Measurements from ENCODE around the gene LTBP2.

LTBP2 gene

DNA sequence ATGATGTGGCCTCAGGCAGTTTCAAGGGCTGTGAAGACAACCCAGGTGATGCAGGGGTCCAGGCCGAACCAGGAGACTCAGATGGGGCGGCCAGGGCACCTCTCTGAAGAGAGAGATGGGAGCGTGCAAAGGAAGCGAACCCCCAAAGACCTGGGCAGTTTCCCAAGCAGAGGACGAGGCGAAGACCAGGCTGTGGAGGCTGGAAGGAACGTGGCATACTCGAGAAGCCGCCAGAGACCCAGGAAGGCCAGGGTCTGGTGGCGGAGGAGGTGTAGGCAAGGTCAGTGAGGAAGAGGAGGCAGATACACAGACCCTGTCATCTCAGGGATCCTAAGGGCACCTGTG, 24.7 kb downstream of the LTBP2 start:
- DNase-seq = no peak

DNA sequence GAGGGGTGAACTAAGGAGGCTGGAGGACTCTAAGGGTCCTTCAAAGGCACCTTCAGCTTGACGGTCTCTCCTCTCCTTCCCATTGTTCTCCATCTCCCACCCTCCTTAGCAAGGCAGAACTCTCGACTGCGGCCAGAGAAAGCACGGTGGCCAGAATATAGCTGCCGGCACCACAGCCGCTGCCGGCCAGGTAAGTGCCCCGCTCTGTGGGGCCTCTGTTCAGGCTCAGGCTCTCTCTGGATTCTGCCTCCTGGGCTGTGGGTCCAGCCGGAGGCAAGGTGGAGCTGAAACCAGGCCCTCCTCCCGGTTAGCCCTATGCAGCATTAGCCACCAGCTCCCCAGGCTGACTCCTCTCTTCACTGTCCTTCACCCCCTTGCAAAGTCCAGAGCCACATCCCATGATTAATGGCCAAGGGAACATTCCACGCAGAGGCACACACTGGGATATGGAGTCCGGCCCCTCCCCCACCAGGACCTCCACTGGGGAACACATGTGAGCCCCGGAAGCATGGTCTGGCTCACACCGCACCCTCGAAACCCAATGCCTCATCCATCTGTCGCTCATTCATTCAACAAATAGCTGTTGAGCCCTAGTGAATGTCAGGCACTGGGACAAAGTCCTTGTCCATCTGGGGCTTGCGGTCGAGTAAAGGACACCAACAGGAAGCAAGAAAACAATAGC, 25.2 kb downstream of the LTBP2 start:
- DNase-seq = no peak

DNA sequence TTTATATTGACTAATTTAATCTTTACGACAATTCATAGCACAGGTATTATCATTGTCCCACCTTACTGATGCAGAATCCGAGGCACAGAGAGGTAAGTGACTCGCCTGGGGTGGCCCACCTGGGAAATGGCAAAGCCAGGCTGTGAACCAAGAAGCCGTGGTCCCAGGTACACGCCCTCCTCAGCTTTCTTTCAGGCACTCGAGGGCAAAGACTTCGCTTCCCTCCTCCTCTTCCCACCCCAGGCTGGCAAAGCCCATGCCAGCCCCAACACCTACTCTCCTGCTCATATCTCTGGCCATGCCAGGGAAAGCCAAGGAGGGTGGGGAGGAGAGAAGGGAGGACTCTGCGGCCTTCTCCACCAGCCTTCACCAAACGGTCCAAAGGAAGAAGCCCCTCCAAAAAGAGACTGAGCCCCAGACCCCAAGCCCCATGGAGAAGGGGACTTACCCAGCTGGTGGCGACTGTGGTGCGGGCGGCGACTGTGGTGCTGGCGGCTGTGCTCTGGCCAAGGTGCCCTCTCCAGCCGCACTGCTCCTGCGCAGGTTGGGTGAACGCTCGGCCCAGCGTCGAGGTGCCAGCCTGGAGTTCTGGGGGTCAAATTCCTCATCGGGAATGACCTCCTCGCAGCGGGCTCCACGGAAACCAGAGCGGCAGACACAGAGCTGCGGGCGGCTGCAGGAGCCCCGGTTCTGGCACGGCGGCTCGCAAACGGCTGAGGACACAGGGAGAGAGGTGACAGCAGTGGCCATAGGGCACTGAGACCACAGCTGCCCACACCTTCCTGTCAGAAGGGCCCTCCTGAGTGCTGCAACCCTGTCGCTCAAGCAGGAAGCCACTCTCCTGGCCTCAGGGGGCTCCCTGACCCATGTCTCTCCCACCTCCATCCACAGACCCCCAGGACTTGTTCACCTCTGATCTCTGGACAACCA, 26.4 kb downstream of the LTBP2 start:
- DNase-seq = no peak

DNA sequence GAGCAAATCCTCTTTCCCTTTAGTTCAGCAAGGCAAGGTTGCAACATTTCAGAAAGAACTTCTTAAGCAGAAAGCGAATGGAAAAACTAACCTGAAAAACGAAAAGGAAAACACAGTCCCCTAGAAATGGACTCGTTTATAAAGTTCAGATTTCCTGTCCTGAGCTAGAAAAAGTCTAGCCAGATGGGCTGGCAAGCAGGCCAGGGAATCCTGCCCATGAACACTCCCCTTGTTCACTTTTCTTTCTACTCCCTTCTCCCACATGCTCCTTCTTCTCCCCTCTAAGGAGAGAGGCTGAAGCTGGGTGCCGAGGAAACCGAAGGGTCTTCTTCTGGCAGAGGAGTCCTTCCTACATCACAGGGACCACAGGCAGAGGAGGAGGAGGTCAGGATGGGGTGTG, 27.1 kb downstream of the LTBP2 start:
- DNase-seq = no peak

DNA sequence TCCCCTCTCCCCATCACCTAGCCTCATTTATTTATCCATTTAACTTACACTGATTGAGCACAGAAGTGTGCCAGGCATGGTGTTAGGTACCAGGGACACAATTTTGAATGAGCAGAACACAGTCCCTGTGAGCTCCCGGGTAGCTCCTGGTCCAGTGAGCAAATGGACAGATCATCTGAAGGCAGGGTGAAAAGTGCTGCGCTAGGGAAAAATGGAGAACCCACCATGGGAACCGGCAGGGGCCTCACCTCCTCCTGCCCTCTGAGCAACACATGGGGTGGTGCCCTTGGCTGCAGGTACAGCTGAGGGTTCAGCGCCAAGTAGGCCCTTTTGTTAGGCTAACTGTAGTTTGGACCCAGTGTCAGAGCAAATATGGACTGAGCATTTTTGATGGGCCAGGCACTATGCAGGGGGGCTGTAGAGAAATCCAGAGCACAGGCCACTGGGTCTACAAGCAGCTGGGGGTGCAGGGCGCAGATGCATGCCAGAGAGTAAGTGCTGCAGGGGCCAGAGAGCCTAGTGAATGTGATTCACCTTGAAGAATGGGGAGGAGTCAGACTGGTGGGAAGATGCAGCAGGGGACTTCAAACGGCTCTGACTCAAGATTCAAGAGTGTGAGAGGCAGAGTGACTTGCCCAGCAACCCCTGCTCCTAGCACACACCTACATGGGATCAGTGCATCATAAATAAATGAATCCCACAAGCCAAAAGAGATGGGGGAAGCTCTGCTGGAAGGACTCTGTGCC, 28.2 kb downstream of the LTBP2 start:
- DNase-seq = no peak

DNA sequence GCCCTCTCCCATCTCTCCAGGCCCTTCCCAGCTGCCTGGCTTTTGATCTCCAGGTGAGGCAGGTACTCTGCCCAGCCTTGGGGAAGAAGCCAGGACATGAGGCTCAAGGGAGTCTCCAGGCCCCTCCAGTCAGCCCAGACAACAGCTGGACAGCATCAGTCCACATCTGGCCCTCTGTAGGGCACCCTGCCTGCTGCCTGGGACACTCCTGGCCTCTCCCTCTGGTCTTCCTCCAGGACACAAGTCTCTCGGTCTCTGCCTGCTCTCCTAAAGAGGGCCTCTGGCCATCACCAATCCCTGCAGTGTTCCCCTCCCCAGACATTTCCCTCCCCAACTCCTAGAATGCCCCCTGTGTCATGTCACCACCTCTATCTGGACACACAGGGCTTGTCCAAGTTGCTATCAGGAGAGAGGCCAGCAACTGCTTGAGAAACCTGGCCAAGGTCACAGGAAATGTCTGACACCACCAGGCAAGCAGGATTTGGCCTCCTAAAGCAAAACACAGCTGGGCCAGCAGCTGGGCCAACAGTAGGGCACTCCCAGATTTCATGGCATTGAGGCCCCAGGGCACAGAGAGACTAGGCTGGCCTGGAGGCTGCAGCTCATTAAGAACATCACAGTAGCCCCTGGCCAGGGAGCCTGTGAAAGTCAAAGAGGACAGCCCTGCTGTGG, 29.0 kb downstream of the LTBP2 start:
- DNase-seq = no peak

DNA sequence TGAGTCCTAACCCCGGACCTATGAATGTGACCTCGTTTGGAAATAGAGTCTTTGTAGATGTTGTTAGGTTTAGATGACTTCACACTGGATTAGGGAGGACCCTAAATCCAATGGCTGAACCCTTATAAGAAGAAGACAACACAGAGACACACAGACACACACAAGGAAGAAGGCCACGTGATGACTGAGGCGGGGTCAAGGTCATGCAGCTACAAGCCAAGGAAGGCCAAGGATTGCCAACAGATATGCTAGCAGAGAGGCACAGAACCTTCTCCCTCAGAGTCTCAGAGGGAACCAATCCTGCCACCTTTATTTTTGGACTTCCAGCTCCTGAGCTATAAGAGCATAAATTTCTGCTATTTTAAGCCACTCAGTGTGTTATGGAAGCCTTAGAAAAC, 31.8 kb downstream of the LTBP2 start:
- no peak for DNase-seq

DNA sequence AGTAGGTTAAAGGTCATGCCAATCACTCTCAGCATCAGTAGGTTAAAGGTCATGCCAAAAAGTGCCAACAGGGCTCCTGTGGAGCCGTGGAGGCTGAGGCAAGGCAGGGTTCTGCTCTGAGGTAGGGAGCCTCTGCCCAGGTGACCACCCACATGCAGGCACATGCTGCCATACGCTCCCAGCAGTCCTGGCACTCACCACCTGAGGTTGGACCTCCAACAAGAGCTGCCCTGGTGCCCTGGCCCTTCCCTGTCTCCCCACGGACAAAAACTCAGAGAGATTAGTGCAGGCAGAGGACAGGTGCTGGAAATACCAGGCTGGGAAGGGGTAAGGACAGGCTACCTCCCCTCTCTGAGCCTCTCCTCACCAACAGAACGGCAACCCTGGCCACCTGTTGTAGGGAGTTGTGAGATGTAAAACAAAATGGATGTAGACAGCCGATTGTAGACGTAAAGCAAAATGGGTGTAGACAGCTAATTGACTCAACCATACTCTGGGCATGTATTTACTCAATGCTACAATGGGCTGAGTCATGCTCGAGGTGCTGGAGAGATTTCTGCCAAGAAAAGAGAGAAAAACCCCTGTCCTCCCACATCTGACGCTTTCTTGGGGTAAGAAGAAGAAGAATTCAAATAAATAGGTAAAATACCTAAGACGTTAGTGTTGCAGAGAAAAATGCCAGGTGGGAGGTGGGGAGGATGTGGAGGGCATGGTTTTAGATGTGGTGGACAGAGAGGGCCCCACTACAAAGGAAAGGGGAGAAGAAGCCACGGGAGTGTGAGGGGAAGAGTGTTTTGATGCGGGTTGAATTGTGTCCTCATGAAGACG, 32.4 kb downstream of the LTBP2 start:
- DNase-seq = no peak

DNA sequence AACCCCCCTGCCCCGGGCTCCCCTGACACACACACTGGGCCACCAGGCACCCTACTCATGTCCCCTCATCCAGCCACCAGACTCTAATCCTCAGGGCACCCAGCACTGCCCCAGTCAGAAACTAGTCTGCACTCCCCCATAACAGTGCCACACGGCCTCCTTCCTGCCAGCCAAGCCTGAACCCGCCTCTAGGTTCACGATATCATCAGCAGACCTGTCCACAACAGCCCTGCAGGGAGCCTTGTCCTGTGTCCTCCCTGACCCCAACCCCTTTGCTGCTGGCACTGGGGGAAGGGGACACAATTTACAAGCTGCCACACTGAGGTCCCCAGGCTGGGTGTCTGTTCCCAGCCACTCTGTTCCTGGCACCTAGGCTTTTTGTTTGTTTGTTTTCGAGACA, 33.6 kb downstream of the LTBP2 start:
- DNase-seq = no peak

DNA sequence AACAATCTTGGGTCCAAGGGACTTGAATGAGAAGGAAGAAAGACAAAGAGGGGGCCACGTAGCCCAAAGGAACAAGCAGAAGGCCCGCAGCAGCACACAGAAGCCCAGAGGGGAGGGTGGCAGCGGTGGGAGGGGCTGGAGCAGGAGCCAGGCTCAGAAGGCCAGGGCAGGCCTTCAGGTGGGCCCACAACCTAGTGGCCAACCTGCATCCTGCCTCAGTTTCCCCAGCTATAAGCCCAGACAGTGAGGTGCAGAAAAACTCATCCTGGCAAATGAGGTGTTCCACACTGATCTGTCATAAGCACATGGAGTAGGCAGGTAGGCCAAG, 34.1 kb downstream of the LTBP2 start:
- DNase-seq = no peak

DNA sequence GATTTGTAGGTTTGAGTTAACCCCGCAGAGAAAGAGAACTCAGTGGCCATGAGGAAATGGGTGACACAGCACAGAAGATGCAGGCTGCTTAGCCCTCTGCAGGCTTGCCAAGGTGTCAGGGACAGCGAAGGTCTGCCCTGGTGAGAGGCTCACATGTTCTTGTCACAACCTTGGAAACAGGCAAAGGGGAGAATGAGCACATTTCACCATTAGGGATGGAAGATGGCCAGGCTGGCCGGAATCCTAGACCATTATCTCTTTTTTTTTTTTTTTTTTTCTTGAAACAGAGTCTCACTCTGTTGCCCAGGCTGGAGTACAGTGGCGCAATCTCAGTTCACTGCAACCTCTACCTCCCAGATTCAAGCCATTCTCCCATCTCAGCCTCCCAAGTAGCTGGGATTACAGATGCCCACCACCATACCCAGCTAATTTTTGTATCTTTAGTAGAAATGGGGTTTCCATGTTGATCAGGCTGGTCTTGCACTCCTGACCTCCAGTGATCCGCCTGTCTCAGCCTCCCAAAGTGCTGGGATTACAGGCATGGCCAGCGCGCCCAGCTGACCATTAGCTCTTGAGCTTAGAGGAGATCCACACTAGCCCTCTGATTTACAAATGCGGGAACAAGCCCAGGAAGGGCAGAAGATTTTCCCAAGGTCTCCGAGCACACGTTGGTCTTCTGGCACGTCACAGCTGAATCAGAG, 34.6 kb downstream of the LTBP2 start:
- no peak for DNase-seq

DNA sequence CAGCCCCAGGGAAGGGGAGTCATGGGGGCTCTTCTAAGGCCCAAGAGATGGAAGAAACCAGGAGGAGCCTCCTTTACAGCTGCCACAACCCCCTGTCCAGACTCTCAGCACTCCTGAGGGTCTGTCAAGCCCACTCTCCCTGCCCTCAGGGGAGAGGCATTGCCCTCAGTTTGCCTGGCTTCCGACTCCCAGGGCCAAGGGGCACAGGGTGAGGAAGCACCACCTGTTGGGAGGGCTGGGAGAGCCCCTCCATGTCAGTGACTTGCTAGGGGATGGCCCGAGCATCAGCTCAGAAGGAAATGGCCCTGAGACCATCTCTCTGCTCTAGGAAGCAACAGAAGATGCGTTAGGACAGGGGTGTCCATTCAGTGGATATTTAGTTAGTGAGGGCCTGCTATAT, 36.1 kb downstream of the LTBP2 start:
- DNase-seq = no peak

DNA sequence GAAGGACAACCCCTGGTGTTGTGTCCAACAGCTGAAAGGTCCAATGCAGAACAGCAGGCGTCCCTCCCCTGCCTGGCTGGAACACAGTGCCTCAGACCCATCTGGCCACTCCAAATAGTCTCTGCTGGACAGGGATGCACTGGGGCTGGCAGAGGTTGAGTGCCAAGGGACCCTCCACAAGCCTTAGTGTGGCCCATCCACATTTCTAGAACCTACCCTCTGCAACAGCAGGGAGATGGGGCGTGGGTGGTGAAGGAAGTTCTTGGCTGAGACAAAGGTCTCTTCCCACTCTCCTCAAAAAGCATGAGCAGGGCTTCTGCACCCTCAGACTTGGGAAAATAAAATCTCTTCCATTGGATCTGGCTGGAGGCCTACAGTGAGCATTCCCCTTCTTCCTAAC, 36.5 kb downstream of the LTBP2 start:
- DNase-seq = no peak

DNA sequence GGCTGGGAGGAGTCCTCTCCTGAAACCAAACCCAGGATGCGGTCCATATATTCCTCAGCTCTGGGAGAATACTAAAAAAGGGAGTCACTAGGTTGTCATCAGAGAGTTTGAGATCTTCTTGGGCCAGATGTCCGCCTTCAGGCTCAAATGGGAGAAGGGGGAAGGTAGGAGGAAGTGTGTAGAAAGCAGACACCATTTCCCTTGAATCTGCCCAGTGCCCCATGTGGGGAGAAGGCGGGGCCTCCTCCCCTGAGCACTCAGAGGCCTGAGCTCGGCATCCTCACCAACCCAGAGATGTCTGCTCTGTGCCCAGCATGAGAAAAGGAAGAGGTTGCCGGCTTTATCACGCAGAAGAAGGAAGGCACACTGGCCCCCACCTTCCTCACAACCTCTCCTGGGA, 37.3 kb downstream of the LTBP2 start:
- no peak for DNase-seq

DNA sequence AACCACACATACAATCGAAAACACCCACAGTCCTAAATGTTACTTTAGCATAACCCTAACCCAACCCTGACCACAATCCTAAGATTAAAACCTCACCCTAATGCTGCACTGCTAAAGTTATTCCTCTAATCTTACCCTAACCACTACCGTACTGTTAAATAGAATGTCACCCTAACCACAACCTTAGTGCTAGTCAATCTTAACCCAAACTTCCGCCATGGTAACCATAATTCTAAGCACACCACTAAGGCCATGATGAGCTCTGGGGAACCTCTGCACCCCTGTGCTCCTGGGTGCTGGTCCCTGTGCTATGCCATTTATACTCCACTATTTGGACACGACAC, 38.0 kb downstream of the LTBP2 start:
- no peak for DNase-seq

DNA sequence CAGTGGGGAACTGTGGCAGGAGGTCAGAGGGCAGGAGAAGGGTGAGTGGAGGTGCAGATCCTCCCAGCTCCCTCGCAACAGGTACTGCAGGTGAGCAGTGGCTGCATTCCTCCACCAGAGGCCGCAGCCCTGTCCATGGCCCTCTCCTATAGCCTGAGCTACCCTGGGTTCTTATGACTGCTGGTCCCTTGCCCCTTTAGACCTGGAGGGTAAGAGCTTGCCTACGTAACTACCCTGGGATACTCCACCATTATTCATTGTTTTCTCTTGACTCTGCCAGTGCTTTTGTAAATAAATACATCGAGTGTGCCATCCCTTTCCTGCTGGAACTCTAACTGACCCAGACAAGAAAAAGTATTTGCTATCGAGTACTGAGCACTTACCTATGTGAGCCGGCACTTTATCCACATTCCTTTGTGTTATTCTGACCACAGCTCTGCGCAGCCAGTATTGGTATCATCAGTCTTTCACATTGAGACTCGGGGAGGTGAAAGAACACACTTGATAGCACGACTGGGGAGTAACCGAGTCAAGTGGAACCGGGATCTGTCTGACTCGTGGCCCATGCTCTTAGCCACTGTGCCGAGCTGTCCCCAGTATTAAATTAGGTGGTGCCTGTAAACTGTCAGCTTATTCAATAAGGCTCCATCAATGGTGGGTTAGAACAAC, 38.5 kb downstream of the LTBP2 start:
- DNase-seq = no peak

DNA sequence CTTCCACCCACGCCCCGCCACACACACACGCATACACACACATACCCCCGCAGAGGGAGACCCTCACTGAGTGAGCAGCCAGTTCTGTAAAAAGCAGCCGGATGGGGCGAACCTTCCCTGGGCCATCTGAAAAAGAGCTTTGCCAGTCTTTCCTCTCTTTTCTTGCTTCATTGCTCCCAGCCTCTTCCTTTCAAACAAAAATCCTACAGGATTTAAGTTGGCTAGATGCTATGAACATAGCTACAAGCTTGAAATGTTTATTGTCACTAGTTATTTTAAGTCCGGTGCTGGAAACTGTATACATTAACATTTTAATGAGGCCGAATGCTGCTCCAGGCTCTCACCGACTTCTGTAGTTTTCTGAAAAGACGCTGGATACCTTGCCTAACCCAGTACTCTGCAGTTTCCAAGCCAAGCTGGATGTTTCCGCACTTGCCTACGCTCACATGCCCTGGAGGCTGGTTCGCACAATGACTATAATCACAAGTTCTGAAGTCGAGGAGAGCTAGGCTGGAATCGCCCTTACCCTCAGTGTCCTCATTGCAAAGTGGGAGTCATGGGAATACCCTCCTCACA, 39.2 kb downstream of the LTBP2 start:
- DNase-seq = no peak

DNA sequence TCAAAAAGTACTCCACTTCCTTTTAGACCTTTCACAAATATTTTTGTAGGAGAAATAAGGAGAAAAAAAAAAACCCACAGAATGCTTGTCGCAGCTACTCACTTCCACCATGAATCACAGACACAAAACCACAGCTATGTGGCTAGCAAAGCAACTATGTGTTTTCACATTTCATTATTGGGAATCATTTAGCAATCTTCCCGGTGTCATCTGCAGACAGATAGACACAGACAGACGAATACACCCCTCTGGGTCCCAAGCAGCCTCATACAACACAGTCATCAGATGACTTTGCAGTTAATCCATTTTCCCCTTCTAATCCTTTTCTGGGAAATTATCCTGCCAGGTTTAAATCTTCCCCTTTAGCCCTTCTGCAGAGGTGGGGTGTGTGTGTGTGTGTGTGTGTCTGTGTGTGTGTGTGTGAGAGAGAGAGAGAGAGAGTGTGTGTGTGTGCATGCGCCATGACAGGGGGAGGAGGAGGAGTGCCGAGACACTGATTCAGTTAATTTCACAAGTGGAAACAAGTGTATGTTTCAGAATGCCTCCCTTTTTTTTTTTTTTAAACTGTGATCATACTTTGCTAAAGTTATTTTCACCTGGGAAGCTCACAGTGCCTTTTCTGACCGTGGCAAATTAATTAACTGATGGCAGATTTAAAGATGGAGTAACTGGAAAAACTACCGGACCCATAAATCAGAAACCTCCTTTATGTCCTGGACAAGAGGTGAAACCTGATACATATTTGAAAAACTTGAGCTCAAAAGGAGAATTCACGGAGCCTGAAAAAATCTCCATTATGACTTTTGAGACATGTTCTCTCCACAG, 39.9 kb downstream of the LTBP2 start:
- DNase-seq = no peak

DNA sequence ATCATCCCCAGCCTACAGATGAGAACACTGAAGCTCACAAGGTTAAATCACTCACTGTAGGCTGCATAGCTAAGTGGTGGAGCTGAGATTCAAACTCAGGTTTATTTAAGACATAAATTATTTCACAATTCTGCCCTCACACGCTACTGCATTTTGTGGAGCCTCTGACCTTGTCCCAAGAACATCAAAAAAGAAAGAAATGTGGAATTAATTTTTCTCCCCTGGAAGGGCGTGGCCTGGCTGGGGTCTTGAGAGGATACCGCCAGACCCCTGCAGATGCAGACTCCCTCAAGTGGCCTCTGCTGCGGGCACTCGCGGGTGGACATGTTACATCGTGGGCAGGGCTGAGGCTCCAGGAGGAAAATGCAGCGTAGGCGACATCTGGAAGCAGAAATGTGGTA, 40.6 kb downstream of the LTBP2 start:
- no peak for DNase-seq

DNA sequence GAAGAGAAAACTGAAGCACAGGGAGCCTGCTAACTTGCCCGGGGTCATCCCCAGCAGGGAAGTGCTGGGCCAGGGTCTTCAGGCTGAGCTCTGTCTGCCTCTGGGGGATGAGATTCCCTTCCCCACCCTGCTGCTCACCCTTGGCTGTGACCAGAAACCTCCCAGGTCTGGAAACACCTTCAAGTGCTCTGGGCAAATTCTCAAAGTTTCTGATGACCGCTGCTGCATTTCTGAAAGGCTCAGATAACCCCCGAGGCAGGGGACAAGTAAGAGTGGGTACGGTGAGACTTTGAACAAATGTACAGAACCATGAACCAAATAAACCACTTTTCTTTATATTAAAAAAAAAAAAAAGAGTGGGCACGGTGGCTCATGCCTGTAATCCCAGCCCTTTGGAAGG, 41.3 kb downstream of the LTBP2 start:
- no peak for DNase-seq

Measured in NCI-H446 (cell line).